ENCODE data around the gene TMED10. TPM values are rescaled to one million over a fixed set of nuclear protein-coding genes. Genes with fewer than 3 reads are reported as not detected.
"Not testable (repeated sequence)": the region's sequence is repeated elsewhere in the genome, so short reads cannot be mapped to it uniquely, and the experiment has no call there.

The TMED10 gene
- polyA plus RNA-seq, 1 donor from 2014 or later = 184 TPM

GRCh38 chr14:75183225-75183624, 6.8 kb upstream of the TMED10 start:
- H3K36me3 Mint-ChIP-seq = no peaks in the 10 kb centered on the region
- peak overlapping the region in 1 of 3 donors; percentile 27 for H3K27ac Mint-ChIP-seq

GRCh38 chr14:75182821-75183220, 6.4 kb upstream of the TMED10 start:
- no peaks in the 10 kb centered on the region for H3K36me3 Mint-ChIP-seq
- no peak overlapping the region for H3K27ac Mint-ChIP-seq
- no peaks in the 10 kb centered on the region for H3K9me3 Mint-ChIP-seq
- H3K27me3 Mint-ChIP-seq = peaks cover 7% of the 10 kb centered on the region
- no peak overlapping the region for H3K4me3 Mint-ChIP-seq
- H3K4me1 Mint-ChIP-seq = peaks cover 1 to 4% (median 2%) of the 10 kb centered on the region in 3 donors

More at GRCh38 chr14:75183225-75183624, 6.8 kb upstream of the TMED10 start:
- no peak overlapping the region for H3K4me3 Mint-ChIP-seq
- peaks cover 2 to 6% (median 4%) of the 10 kb centered on the region in 3 donors for H3K4me1 Mint-ChIP-seq
- H3K9me3 Mint-ChIP-seq = no peaks in the 10 kb centered on the region
- peaks cover 8% of the 10 kb centered on the region for H3K27me3 Mint-ChIP-seq

- not testable (repeated sequence) for H3K9me3 Mint-ChIP-seq, H3K4me1 Mint-ChIP-seq, H3K36me3 Mint-ChIP-seq, H3K27ac Mint-ChIP-seq, H3K4me3 Mint-ChIP-seq, H3K27me3 Mint-ChIP-seq
Observed at GRCh38 chr14:75182163-75182562, 5.8 kb upstream of the TMED10 start.

- Mint-ChIP-seq H3K4me3 (no peak overlapping the region), H3K4me1 (peaks cover 4 to 5% (median 5%) of the 10 kb centered on the region in 3 donors), H3K9me3 (no peaks in the 10 kb centered on the region), H3K36me3 (no peaks in the 10 kb centered on the region), H3K27me3 (peaks cover 4% of the 10 kb centered on the region), H3K27ac (no peak overlapping the region)
Observed at GRCh38 chr14:75181293-75182062, 5.1 kb upstream of the TMED10 start.

- peaks cover 13 to 30% (median 15%) of the 10 kb centered on the region in 3 donors for H3K4me1 Mint-ChIP-seq
- no peaks in the 10 kb centered on the region for H3K9me3 Mint-ChIP-seq
- peaks cover 2% of the 10 kb centered on the region for H3K36me3 Mint-ChIP-seq
- H3K4me3 Mint-ChIP-seq = peak overlapping the region; percentile 93 to 96 (median 96)
- H3K27ac Mint-ChIP-seq = peak overlapping the region; percentile 97 to 100 (median 100)
- H3K27me3 Mint-ChIP-seq = peaks cover 2% of the 10 kb centered on the region
Observed at GRCh38 chr14:75175677-75176141, 703 bp downstream of the TMED10 start.

GRCh38 chr14:75174066-75174465, 2.3 kb downstream of the TMED10 start:
- H3K9me3 Mint-ChIP-seq = no peaks in the 10 kb centered on the region

GRCh38 chr14:75170772-75171171, 5.6 kb downstream of the TMED10 start:
- Mint-ChIP-seq H3K4me1 (peaks cover 15 to 46% (median 27%) of the 10 kb centered on the region in 3 donors), H3K9me3 (no peaks in the 10 kb centered on the region), H3K36me3 (peaks cover 6% of the 10 kb centered on the region), H3K27me3 (no peaks in the 10 kb centered on the region), H3K27ac (peak overlapping the region in 2 of 3 donors; percentile 44 to 59), H3K4me3 (peak overlapping the region in 1 of 4 donors; percentile 0)

More at GRCh38 chr14:75174066-75174465, 2.3 kb downstream of the TMED10 start:
- peak overlapping the region in 2 of 4 donors; percentile 54 to 95 for H3K4me3 Mint-ChIP-seq
- H3K27me3 Mint-ChIP-seq = peaks cover 2% of the 10 kb centered on the region
- H3K36me3 Mint-ChIP-seq = peaks cover 4% of the 10 kb centered on the region
- peaks cover 16 to 38% (median 19%) of the 10 kb centered on the region in 3 donors for H3K4me1 Mint-ChIP-seq
- H3K27ac Mint-ChIP-seq = peak overlapping the region; percentile 73 to 97 (median 94)

- Mint-ChIP-seq H3K9me3 (no peaks in the 10 kb centered on the region), H3K27ac (no peak overlapping the region), H3K4me1 (peaks cover 8 to 36% (median 23%) of the 10 kb centered on the region in 3 donors), H3K4me3 (no peak overlapping the region), H3K27me3 (no peaks in the 10 kb centered on the region), H3K36me3 (peaks cover 4% of the 10 kb centered on the region)
Observed at GRCh38 chr14:75168586-75169335, 7.7 kb downstream of the TMED10 start.

- Mint-ChIP-seq H3K9me3 (no peaks in the 10 kb centered on the region), H3K27me3 (no peaks in the 10 kb centered on the region), H3K36me3 (peaks cover 4% of the 10 kb centered on the region), H3K27ac (peak overlapping the region in 1 of 3 donors; percentile 23), H3K4me3 (peak overlapping the region in 1 of 4 donors; percentile 30), H3K4me1 (peaks cover 8 to 34% (median 23%) of the 10 kb centered on the region in 3 donors)
Observed at GRCh38 chr14:75167325-75167724, 9.1 kb downstream of the TMED10 start.

- peak overlapping the region in 1 of 3 donors; percentile 62 for H3K27ac Mint-ChIP-seq
Observed at GRCh38 chr14:75165586-75166391, 10.6 kb downstream of the TMED10 start.

GRCh38 chr14:75164809-75165208, 11.6 kb downstream of the TMED10 start:
- H3K27ac Mint-ChIP-seq = peak overlapping the region in 1 of 3 donors; percentile 82
- H3K4me1 Mint-ChIP-seq = peaks cover 9 to 33% (median 22%) of the 10 kb centered on the region in 3 donors
- H3K4me3 Mint-ChIP-seq = no peak overlapping the region
- H3K36me3 Mint-ChIP-seq = peaks cover 2% of the 10 kb centered on the region
- H3K9me3 Mint-ChIP-seq = no peaks in the 10 kb centered on the region
- H3K27me3 Mint-ChIP-seq = no peaks in the 10 kb centered on the region

More at GRCh38 chr14:75165586-75166391, 10.6 kb downstream of the TMED10 start:
- Mint-ChIP-seq H3K9me3 (no peaks in the 10 kb centered on the region), H3K4me1 (peaks cover 9 to 34% (median 23%) of the 10 kb centered on the region in 3 donors), H3K27me3 (no peaks in the 10 kb centered on the region), H3K36me3 (peaks cover 4% of the 10 kb centered on the region), H3K4me3 (no peak overlapping the region)

GRCh38 chr14:75163677-75164076, 12.7 kb downstream of the TMED10 start:
- H3K27me3 Mint-ChIP-seq = no peaks in the 10 kb centered on the region
- H3K4me3 Mint-ChIP-seq = no peak overlapping the region
- peaks cover 12 to 34% (median 27%) of the 10 kb centered on the region in 3 donors for H3K4me1 Mint-ChIP-seq
- H3K9me3 Mint-ChIP-seq = no peaks in the 10 kb centered on the region
- H3K36me3 Mint-ChIP-seq = peaks cover 2% of the 10 kb centered on the region
- no peak overlapping the region for H3K27ac Mint-ChIP-seq

- Mint-ChIP-seq H3K27ac (peak overlapping the region in 1 of 3 donors; percentile 44), H3K4me1 (peaks cover 12 to 32% (median 19%) of the 10 kb centered on the region in 3 donors), H3K9me3 (no peaks in the 10 kb centered on the region), H3K27me3 (no peaks in the 10 kb centered on the region), H3K36me3 (peaks cover 2% of the 10 kb centered on the region), H3K4me3 (no peak overlapping the region)
Observed at GRCh38 chr14:75162631-75163030, 13.8 kb downstream of the TMED10 start.

- H3K9me3 Mint-ChIP-seq = no peaks in the 10 kb centered on the region
- no peaks in the 10 kb centered on the region for H3K27me3 Mint-ChIP-seq
- no peaks in the 10 kb centered on the region for H3K36me3 Mint-ChIP-seq
- H3K4me3 Mint-ChIP-seq = no peak overlapping the region
- peak overlapping the region in 1 of 3 donors; percentile 48 for H3K27ac Mint-ChIP-seq
- H3K4me1 Mint-ChIP-seq = peaks cover 8 to 29% (median 19%) of the 10 kb centered on the region in 3 donors
Observed at GRCh38 chr14:75158843-75159614, 17.4 kb downstream of the TMED10 start.

Measured in IgD-negative memory B cell (primary cell).